ENCODE results near the gene STMND1.

The STMND1 gene

GRCh38 chr6:17099401-17100059 lies 2.3 kb upstream of the STMND1 start:
- no peak for DNase-seq

DNA sequence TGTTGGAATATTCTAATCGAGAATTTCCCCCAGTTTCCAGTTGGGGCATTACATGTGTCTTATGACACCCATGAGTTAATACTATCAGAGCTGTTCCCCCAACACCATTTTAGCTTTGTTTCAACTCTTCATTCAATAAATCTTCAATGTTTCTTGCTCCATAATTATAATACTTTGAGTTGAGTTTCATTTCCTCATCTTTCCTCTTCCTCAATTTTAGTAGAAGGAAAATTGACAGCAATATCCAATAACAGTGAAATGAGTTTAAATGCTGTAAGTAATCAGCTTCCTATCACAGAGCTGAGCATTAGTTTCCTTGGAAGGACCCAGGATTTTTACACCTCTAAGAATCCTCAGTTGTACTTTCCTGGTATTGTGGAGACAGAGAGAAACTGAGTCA lies 1.0 kb upstream of the STMND1 start:
- no peak for DNase-seq

GRCh38 chr6:17102258-17102870 lies 514 bp downstream of the STMND1 start:
- no peak for DNase-seq

DNA sequence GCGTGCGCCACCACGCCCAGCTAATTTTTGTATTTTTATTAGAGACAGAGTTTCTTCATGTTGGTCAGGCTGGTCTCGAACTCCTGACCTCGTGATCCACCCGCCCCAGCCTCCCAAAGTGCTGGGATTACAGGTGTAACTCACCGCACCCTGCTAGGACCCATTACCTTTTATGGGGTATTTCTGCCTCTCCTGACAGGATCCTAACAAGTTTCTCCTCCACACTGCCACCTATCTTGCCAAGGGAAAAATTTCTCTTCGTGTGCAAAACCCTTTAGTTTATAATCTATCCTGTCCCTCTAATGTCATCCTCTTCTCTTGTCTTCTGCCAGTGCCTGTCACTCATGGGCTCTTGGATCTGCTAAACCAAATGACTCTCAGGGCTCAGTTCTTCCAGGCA lies 1.9 kb downstream of the STMND1 start:
- no peak for DNase-seq

GRCh38 chr6:17107863-17108262 lies 6.0 kb downstream of the STMND1 start:
- no peak for DNase-seq

- DNase-seq, result no peak
These were observed 13.6 kb downstream of the STMND1 start for GRCh38 chr6:17115251-17116116.

DNA sequence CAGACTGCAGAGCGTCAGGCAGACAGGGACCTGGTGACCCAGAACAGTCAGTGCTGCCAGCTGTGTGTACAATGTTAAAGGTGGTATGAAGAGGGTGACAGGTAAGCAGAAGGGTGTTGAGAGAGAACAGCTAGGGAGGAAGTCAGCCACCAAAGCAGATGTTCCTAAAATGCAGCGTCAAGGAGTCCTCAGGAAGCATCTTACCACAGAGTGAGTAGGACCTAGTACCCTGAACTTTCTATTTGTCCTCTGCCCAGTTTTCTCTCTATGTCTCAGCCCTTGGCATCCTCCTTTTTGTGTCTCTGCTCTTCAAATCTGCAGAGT lies 14.2 kb downstream of the STMND1 start:
- DNase-seq, result no peak

- DNase-seq, result no peak
These were observed 18.2 kb downstream of the STMND1 start for GRCh38 chr6:17120019-17120418.

- DNase-seq, result no peak
These were observed 23.6 kb downstream of the STMND1 start for GRCh38 chr6:17125407-17125806.

- DNase-seq, result no peak
These were observed 28.9 kb downstream of the STMND1 start for GRCh38 chr6:17130786-17131185.

DNA sequence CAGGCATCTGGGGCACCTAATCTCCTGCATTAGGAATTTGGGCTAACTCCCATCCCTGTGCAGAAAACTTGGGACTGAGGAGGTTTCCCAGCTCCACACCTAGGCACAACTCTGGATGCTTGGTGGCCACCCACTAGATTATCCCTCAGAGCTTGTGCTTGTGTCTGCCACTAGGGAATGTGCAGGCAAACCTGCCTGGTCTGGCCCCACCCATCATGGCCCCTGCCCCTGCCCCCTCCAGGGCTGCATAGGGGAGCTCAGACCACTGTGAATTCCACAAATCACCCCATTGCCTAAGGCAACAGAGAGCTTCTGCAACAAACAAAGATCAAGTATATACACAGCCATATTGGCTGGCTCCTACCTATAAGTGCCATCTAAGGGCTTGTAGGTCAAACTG lies 31.1 kb downstream of the STMND1 start:
- no peak for DNase-seq

- no peak for DNase-seq
These were observed 36.2 kb downstream of the STMND1 start for GRCh38 chr6:17138033-17138432.

DNA sequence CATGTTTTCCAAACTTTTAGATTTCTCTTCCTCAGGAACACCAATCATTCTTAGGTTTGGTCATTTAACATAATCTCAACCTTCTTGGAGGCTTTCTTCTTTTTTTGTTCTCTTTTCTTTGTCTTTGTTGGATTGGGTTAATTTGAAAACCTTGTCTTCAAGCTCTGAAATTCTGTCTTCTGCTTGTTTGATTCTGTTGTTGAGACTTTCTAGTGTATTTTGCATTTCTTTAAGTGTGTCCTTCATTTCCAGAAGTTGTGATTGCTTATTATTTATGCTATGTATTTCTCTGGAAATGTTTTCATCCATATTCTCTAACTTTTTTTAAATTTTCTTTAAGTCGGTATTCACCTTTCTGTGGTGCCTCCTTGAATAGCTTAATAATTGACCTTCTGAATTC lies 42.2 kb downstream of the STMND1 start:
- DNase-seq, result no peak

DNA sequence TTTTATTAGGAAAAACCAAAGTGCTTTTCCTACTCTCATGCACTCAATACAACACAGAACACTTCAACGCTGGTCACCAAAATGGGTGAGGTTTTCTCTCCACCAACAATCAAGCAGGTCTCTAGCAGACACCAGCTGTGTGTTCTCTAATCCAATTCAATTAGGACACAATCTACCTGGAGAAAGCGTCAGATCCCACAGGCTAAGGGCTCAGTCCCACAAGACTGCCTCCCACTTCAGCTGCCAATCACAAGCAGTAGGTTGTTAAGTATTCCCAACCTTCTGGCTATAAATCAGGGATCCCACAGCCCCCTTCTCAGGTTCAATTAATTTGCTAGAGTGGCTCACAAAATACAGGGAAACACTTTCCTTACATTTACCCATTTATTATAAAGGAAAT lies 47.7 kb downstream of the STMND1 start:
- DNase-seq, result no peak

DNA sequence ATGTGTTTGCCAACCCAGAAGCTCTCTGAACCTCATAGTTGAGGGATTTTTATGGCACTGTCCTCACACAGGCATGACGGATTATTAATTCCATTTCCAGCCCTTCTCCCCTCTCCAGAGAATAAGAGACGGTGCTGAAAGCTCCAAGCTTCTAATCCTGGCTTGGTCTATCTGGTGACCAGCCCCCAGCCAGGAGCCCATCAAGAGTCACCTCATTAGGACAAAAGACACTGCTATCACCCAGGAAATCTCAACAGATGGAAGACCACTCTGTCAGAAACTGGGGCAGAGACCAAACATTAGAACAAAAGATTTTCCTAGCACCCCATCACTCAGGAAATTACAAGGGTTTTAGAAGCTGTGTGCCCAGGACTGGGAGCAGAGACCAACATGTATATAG lies 48.2 kb downstream of the STMND1 start:
- DNase-seq, result no peak

DNA sequence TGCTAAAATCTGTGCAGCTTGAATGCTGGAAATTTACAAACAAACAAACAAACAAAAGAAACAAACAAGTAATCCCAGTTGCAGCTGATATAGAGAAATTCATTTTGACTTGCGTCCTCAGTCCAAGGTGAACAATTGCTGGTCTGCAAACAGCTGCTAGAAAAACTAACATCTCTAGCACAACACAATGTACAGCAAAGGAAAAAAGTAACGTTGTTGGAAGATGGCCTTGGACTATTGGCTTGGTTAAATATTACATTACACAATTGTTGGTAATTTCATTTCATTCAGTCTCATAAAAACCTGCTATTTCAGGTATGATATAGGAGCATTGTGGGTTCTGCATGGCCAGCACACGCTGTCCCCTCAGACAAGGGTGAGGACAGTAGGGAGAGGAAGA lies 50.0 kb downstream of the STMND1 start:
- DNase-seq, result no peak

GRCh38 chr6:17152703-17153102 lies 50.9 kb downstream of the STMND1 start:
- DNase-seq, result no peak

DNA sequence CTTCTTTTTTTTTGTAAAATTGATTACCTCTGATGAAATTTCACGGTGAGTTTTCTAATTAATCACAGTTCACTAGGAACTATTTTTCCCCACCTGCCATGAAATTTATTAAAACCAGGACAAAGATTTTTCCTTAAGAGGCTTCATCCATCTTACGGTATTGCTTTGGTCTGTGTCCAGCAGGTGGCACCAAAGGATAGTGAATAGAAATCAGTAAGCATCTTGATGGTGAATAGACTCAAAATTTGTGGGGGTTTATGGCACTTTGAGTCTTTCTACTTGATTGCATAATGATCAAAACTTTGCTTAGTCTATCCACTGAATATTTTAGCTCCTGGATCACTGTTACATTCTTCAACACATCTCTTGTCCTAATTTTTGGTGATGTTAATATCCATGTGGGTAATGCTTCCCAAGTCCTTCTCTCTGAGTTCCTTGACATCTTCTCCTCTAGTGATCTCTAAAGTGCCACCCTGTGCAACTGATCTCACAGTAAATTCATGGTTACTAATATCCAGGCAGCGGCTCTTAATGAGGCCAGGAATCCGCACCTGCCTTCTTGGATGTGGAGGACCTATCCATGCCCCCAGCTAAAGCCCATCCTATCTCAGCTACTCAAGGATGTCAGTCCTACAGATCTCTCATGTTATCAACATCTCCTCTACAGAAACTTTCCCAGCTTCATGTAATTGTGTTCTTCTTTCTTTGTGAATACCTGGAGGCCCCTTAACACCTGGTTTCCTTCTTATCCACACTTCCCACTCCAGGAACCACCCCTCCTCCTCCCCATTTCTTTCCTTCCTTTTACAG lies 54.5 kb downstream of the STMND1 start:
- DNase-seq, result peak; percentile 76

- DNase-seq, result no peak
These were observed 55.1 kb downstream of the STMND1 start for GRCh38 chr6:17156966-17157365.

DNA sequence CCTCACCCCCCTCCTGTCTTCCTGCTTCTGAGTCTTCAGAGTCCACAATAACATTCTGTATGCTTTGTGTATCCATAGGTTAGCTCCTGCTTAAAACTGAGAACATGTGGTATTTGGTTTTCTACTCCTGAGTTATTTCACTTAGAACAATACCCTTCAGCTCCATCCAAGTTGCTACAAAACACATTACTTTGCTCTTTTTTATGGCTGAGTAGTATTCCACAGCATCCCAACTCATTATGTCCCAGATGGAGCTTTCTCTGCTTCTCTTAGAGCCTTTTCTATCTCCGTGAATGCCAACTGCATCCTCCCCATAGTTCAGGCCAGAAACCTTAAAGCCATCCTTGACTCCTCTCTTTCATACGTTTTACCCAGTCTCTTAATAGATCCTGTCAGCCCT lies 55.8 kb downstream of the STMND1 start:
- DNase-seq, result no peak

GRCh38 chr6:17159240-17159639 lies 57.4 kb downstream of the STMND1 start:
- no peak for DNase-seq

- DNase-seq, result no peak
These were observed 59.2 kb downstream of the STMND1 start for GRCh38 chr6:17161076-17161475.

DNA sequence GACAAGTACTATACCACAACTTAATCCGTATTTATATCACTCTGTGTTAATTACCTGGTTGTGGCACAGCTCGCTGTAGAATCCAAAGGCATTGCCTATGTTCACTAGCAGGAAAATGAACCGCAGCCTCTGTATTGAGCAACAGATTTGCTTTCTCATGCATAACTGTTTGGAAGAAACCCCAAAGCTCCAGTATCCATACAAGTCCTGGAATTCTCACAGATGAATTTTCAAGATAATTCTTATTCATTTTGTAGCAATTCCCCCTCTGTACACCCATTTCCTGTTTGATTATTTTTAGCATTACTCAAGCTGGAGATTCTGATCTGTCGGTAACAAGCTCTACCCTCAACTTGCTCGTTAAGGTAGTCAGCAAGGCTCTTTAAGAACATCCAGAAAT lies 63.5 kb downstream of the STMND1 start:
- no peak for DNase-seq
